KOPT-K1 (cell line): ENCODE data around the gene RAB9A.
"Not testable (repeated sequence)": the region's sequence is repeated elsewhere in the genome, so short reads cannot be mapped to it uniquely, and the experiment has no call there.

Experiments used
- H3K27ac ChIP-seq: fragments of 200-600 bp; sonication (generic); 2 replicates; pipeline ENCODE4 v1.5.1; 2016; ENCODE audit warnings: antibody characterized with exemption, mild to moderate bottlenecking, low read depth, low read length; ENCODE audit not compliant: poor library complexity, severe bottlenecking
- H3K36me3 ChIP-seq: fragments of 200-600 bp; sonication (generic); 2 replicates; pipeline ENCODE4 v1.5.1; 2017; ENCODE audit warnings: antibody characterized with exemption, mild to moderate bottlenecking, low read length, moderate library complexity; ENCODE audit not compliant: insufficient read depth
- H3K9me3 ChIP-seq: fragments of 200-600 bp; sonication (generic); 2 replicates; pipeline ENCODE4 v1.5.1; 2017; ENCODE audit warnings: antibody characterized with exemption, low read length, mild to moderate bottlenecking; ENCODE audit not compliant: insufficient read depth, poor library complexity, severe bottlenecking

RAB9A gene

DNA sequence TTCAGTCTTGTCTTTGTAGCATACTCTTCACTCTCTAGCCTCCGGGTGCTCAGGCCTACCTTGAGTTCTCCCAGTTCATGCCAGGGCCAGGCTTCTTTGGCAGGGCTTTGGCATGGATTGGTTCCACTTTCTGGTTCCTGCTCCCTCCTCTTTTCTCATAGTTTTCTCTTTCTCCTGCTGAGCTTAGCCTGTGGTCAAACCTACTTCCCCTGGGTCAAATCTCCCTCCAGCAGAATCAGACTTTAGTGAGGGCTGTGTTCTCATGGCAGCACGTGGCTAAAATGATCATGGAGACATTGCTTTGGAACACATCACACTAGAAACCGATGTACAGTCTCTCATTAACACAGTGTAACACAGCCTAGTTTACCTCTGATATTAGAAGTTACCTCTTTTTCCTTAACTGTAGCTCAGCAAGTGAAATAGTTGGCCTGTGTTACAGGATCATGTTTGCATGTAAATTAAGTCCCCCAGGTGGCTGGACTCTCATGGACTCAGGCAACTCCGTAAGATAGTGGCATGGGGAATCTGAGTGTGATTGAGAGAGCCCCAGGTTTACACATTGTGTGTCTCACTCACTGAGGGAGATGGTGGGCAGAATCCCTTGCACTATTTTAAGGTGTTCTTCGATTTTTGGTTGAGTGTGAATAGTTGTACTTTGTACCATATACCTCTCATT lies 13.3 kb downstream of the RAB9A start:
- no peak overlapping the region for H3K27ac ChIP-seq
- no peaks in the 10 kb centered on the region for H3K9me3 ChIP-seq
- no peaks in the 10 kb centered on the region; the same call in 1 of the 2 replicates for H3K36me3 ChIP-seq

DNA sequence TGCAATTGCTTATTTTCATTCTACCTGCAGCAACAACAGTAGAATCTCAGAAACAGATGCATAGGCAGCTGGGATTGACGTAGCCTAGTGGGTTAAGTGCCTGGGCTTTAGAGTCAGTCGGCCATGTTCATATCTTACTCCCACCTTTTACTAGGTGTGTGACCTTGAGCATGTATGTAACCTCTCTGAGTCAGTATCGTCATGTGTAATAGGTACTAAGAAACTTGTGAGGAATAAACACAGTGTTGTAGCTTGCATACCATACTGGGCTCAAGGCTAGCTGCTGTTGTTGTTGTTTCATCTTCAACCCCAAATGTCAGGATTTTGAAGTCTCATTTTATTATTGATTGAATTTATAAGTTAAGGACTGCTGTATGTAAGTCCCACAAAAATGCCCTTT lies 14.2 kb downstream of the RAB9A start:
- Histone ChIP-seq H3K9me3 (no peaks in the 10 kb centered on the region), H3K36me3 (peaks cover 8% of the 10 kb centered on the region; the same call in 1 of the 2 replicates), H3K27ac (no peak overlapping the region)

DNA sequence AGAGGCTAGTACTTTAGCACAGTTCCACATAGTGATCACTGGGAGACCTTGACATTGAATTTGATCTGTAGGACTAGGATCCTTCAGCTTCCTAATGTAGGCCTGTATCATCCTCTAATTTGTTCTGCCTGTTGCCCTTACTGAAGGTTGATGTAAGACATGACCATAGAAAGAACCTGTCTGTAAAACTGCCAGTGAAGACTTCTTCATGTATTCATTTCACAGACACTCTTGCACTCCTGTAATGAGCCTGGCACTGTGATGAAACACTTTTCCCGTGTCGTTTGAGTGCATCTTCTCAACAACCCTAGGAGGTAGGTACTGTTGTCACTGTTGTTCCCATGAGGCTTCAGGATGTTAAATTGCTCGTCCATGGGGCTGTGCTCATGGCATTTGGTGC lies 14.7 kb downstream of the RAB9A start:
- Histone ChIP-seq H3K36me3 (peaks cover 9% of the 10 kb centered on the region), H3K9me3 (no peaks in the 10 kb centered on the region), H3K27ac (no peak overlapping the region)

DNA sequence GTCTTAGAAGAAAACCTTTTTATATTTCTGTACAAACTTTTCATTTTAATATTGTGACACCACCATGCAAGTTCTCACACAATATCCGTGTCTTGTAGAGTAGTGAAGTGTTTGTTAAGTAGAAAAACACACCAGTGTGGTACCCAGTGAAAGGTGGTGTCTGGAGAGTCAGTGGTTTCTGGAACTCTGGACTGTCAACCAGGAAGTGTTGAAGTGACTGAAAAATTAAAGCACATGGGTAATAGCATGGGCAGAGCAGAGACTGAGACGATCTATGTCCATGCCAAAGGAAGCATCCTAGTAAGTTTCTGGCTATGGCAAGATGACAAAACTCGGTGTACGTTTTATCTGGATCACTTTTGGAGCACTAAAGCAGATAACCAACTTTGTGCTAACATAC lies 22.2 kb downstream of the RAB9A start:
- Histone ChIP-seq H3K27ac (no peak overlapping the region), H3K36me3 (peaks cover 70% of the 10 kb centered on the region), H3K9me3 (no peaks in the 10 kb centered on the region)

DNA sequence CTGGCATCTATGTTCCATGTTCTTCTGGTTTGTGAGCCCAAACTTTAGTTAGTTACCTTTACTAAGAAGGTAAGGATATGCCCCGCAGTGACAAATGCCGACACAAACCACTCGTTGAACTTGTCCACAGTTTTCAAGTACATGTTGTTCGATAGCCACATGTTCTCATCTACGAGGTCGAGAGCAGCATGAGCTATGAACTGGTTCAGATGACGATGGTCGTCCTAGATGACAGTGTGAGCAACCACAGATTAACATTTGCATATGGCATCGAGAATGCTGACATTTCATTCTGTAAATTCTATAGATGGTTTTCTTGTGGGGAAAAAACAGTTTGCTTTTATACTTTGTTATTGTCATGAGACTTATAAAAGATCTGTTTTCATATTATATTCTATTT lies 27.5 kb downstream of the RAB9A start:
- no peaks in the 10 kb centered on the region for H3K9me3 ChIP-seq
- H3K36me3 ChIP-seq: peaks cover 81% of the 10 kb centered on the region

DNA sequence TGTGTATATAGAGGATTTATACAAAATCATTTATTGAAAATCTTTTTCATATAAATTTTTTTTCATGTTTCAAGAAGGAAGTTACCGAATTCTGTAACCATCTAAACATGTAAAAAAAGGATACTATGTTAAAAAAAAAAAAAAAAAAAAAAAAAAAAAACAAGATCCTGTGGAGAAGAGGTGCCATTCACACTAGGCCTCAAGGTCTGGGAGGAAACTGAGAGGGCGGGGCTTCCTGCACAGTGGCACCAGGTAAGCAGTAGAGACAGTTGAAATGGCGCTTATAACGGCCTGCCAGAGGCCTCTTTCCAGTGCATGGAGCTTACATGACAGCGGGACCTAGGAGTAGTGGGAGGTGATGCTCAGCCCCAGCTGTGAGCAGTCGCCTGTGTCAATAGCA lies 28.0 kb downstream of the RAB9A start:
- peaks cover 77% of the 10 kb centered on the region for H3K36me3 ChIP-seq
- H3K9me3 ChIP-seq: no peaks in the 10 kb centered on the region
- no peak overlapping the region for H3K27ac ChIP-seq

More for the DNA sequence above, 27.5 kb downstream of the RAB9A start:
- no peak overlapping the region for H3K27ac ChIP-seq

- peaks cover 74% of the 10 kb centered on the region for H3K36me3 ChIP-seq
- H3K27ac ChIP-seq: no peak overlapping the region
- H3K9me3 ChIP-seq: no peaks in the 10 kb centered on the region
These were observed 29.0 kb downstream of the RAB9A start for GRCh38 chrX:13717700-13718472.

DNA sequence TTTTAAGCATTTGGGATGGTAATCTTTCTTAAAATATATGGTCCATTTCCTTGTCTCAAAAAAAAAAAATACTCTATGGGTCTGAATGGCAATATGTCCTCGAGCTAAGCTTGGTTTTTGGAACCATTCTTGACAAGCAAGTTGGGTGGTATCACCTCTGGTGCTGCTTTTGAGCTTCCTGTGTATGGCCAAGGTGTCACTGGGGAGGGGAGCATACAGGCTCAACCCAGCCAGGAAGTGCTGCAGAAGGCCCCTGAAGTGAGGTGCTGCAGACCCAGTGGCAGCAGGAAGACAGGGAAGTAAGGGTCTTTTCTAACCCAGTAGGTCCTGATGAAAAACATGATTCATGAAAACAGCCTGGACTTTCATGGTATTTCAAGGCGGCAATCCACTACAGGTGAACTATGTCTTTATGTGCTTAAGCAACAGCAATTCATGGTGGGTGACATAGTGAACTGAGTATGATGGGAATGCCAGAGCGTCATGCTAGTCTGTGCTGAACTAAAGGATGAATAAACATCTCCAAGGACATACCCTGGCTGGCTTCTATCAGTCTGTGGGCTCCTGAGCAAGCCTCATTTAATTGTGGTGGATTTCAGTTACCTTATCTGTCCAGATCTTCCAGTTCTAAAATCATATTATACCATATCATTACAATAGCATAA lies 30.4 kb downstream of the RAB9A start:
- Histone ChIP-seq H3K36me3 (peaks cover 73% of the 10 kb centered on the region), H3K27ac (no peak overlapping the region), H3K9me3 (no peaks in the 10 kb centered on the region)

DNA sequence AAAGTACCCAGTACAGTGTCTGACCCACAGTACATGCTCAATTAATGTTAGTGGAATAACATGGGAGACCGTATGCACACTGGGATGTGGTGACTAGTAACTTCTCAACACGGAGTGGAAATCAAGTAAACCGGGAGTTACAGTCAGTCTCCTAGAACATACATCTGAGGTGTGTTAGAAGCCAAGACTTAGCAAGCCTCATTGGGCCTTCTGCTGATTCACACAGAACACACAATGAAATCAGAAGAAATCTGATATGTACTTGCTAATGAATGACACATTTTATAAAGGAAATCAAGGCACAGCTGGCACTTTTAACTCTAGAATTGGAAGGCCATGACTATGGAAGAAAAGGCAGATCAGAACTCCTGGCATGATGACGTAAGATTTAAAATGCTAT lies 32.4 kb downstream of the RAB9A start:
- Histone ChIP-seq H3K9me3 (no peaks in the 10 kb centered on the region), H3K27ac (no peak overlapping the region), H3K36me3 (peaks cover 55% of the 10 kb centered on the region)

- H3K9me3 ChIP-seq: no peaks in the 10 kb centered on the region
- H3K36me3 ChIP-seq: peaks cover 51% of the 10 kb centered on the region
- no peak overlapping the region for H3K27ac ChIP-seq
These were observed 33.0 kb downstream of the RAB9A start for GRCh38 chrX:13721819-13722519.

DNA sequence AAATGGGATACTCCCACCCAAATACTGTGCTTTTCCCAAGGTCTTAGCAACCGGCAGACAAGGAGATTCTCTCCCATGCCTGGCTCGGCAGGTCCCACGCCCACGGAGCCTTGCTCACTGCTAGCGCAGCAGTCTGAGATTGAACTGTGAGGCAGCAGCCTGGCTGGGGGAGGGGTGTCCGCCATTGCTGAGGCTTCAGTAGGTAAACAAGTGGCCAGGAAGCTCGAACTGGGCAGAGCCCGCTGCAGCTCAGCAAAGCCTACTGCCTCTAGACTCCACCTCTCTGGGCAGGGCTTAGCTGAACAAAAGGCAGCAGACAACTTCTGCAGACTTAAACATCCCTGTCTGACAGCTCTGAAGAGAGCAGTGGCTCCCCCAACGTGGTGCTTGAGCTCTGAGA lies 36.0 kb downstream of the RAB9A start:
- not testable (repeated sequence) for H3K27ac ChIP-seq, H3K9me3 ChIP-seq
- peaks cover 25% of the 10 kb centered on the region; the same call in 1 of the 2 replicates for H3K36me3 ChIP-seq

DNA sequence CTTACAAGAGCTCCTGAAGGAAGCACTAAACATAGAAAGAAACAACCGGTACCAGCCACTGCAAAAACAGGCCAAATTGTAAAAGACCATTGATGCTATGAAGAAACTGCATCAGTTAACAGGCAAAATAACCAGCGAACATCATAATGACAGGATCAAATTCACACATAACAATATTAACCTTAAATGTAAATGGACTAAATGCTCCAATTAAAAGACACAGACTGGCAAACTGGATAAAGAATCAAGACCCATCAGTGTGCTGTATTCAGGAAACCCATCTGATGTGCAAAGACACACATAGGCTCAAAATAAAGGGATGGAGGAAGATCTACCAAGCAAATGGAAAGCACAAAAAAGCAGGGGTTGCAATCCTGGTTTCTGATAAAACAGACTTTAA lies 37.7 kb downstream of the RAB9A start:
- H3K27ac ChIP-seq, H3K9me3 ChIP-seq: not testable (repeated sequence)
- H3K36me3 ChIP-seq: peaks cover 10% of the 10 kb centered on the region; the same call in 1 of the 2 replicates

GRCh38 chrX:13730523-13730922 lies 41.6 kb downstream of the RAB9A start:
- H3K27ac ChIP-seq, H3K9me3 ChIP-seq, H3K36me3 ChIP-seq: not testable (repeated sequence)

GRCh38 chrX:13732246-13733067 lies 43.5 kb downstream of the RAB9A start:
- H3K36me3 ChIP-seq: peaks cover 3% of the 10 kb centered on the region; the same call in 1 of the 2 replicates
- no peak overlapping the region for H3K27ac ChIP-seq
- H3K9me3 ChIP-seq: no peaks in the 10 kb centered on the region
